Measurements from ENCODE around the gene CPN1.

- TF ChIP-seq CTCF (conservative IDR thresholded peaks at IDR 0.05) (no peak), ZFX (IDR thresholded peaks at IDR 0.05) (no peak)
Observed at GRCh38 chr10:100119726-100120125, 38.1 kb upstream of the CPN1 start.
